Measurements from ENCODE around the gene HECW1. TPM values are rescaled to one million over a fixed set of nuclear protein-coding genes. Genes with fewer than 3 reads are reported as not detected.

Gene HECW1
- total RNA-seq, 2 experiments from 2014 or later = not detected

- H3K4me3 Mint-ChIP-seq = no peak overlapping the region
- DNase-seq (no peak), ATAC-seq (no peak)
- no peaks in the 10 kb centered on the region for H3K36me3 Mint-ChIP-seq (ENCODE audit: low read depth)
- no peaks in the 10 kb centered on the region for H3K4me1 Mint-ChIP-seq (ENCODE audit: low read depth)
- ChIA-PET POLR2A (no interaction called here), CTCF (no interaction called here)
- no peak overlapping the region for H3K27ac Mint-ChIP-seq
- intact Hi-C loops (cut with micrococcal nuclease) = no loop called here
- TF ChIP-seq CTCF (IDR thresholded peaks at IDR 0.05) = no peak
- peaks cover 8% of the 10 kb centered on the region for H3K27me3 Mint-ChIP-seq
- no peaks in the 10 kb centered on the region for H3K9me3 Mint-ChIP-seq
These were observed 12.7 kb upstream of the HECW1 start for GRCh38 chr7:43099750-43100149.

GRCh38 chr7:43104874-43105520, 7.5 kb upstream of the HECW1 start:
- Mint-ChIP-seq H3K4me1 (ENCODE audit: low read depth) (no peaks in the 10 kb centered on the region), H3K4me3 (no peak overlapping the region), H3K9me3 (no peaks in the 10 kb centered on the region), H3K27ac (no peak overlapping the region), H3K36me3 (ENCODE audit: low read depth) (no peaks in the 10 kb centered on the region), H3K27me3 (peaks cover 35% of the 10 kb centered on the region)
- intact Hi-C loops (cut with micrococcal nuclease) = no loop called here
- ATAC-seq = no peak
- no peak for TF ChIP-seq CTCF (IDR thresholded peaks at IDR 0.05)
- no peak for DNase-seq
- POLR2A ChIA-PET = no interaction called here
- CTCF ChIA-PET = no interaction called here

GRCh38 chr7:43105521-43106120, 6.8 kb upstream of the HECW1 start:
- Mint-ChIP-seq H3K36me3 (ENCODE audit: low read depth) (no peaks in the 10 kb centered on the region), H3K4me1 (ENCODE audit: low read depth) (no peaks in the 10 kb centered on the region), H3K4me3 (no peak overlapping the region), H3K9me3 (no peaks in the 10 kb centered on the region), H3K27ac (no peak overlapping the region), H3K27me3 (peaks cover 39% of the 10 kb centered on the region)
- no peak for ATAC-seq
- ChIA-PET POLR2A (no interaction called here), CTCF (no interaction called here)
- intact Hi-C loops (cut with micrococcal nuclease) = no loop called here
- DNase-seq = no peak
- TF ChIP-seq CTCF (IDR thresholded peaks at IDR 0.05) = no peak

- H3K4me1 Mint-ChIP-seq (ENCODE audit: low read depth) = no peaks in the 10 kb centered on the region
- CTCF ChIA-PET = interaction anchor here (0.7 to 2.2 kb wide), 6 partner anchors 16 to 168 kb away, joined by 3 to 11 read pairs (median 4); no protein-coding TSS in a partner anchor
- H3K9me3 Mint-ChIP-seq = no peaks in the 10 kb centered on the region
- H3K27ac Mint-ChIP-seq = no peak overlapping the region
- peaks cover 54% of the 10 kb centered on the region for H3K27me3 Mint-ChIP-seq
- H3K4me3 Mint-ChIP-seq = no peak overlapping the region
- ATAC-seq (peak; percentile 89), DNase-seq (peak; percentile 83)
- peak; percentile 80 for TF ChIP-seq CTCF (IDR thresholded peaks at IDR 0.05)
- intact Hi-C loops (cut with micrococcal nuclease) = no loop called here
- no peaks in the 10 kb centered on the region for H3K36me3 Mint-ChIP-seq (ENCODE audit: low read depth)
- POLR2A ChIA-PET = no interaction called here
These were observed 4.0 kb upstream of the HECW1 start for GRCh38 chr7:43108255-43109011.

Data from activated CD8-positive, alpha-beta T cell treated with anti-CD3 and anti-CD28 coated beads for 36 hours (primary cell).